NCI-H1048 (cell line): ENCODE results near the gene APP.
A peak's percentile ranks its signal among the peaks of the same experiment; 100 is the strongest.

Experiments
- DNase-seq: peaks from one replicate; lab custom pipeline; 2025; lab: John Stamatoyannopoulos, UW

The APP gene

DNA sequence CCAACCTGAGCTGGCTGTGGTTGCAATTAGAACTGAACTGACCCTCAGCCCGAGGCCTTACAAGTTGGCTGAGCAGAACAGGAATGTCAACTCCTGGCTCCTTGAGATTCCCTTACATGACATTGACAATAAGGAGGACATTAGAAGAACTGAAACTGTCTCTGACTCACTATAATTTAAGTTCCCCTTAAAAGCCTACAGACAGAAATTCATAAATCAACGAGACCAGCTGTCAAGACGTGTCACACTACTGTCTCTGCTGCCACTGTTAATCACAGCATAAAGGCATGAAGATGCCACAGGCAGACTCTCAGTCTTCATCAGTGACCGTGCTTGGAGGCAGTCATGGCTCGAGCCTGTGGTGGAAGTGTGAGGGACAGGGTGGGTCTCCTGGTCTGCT is 267.0 kb downstream of the APP start:
- DNase-seq: no peak

DNA sequence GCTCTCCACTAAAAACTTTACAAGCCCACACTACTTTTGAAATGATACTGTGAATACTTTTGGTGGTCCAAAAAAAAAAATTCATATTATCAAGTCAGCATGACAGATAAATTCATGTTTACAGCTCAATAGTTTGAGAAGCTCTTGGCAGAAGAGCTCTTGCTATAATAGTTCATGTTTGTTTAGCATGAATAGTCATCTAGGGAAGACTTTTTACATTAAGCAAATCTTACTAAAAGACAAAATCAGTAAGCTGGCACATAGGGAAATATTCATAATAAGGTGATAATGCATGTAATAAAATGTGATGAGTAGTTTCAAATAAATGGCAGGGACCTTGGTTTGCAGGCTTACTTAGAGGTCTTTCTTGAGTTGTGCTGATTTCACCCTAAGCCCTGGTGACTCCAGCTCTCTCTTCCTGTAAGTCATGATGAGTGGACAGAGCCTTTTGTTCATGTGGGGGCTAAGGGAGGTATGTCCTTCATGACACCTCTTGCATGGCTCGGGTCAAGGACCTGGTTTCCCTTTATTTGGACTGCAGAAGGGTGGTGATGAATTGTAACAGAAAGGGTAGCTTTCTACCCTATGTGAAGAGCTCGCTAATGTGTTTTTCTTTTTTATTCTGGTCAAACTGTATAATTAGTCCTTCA is 269.1 kb downstream of the APP start:
- DNase-seq: no peak

DNA sequence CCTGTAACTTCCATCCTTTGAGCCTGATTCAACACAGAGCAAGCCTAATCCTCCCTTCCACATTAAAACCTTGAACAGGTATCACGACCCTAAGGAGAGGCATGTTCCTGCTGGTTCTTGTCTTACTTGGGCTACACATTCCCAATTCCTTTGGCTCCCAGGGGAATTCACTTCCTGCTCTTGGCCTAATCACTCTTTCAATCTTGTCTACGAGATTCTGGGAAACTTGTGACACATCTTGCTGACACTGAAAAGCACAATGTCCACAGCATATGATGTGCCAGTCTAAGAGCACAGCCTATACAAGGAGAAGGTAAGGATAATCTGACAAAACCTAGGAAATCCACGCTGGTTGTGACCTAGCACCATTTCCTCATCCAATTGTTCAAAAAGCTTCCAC is 271.9 kb downstream of the APP start:
- no peak for DNase-seq

DNA sequence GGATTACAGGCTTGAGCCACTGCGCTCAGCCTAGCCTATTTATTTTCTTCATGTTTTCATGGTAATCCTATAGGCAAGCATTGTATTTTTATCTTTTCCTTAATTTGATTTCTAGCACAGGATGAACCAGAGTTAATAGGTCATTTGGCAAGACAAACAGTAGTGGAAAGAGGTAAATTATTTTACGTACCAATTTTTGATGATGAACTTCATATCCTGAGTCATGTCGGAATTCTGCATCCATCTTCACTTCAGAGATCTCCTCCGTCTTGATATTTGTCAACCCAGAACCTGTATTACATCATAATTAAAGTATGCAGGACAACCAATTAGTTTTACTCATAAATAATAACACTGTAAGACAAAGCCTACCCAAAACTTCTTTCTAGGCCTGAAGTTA is 273.2 kb downstream of the APP start:
- DNase-seq: no peak

DNA sequence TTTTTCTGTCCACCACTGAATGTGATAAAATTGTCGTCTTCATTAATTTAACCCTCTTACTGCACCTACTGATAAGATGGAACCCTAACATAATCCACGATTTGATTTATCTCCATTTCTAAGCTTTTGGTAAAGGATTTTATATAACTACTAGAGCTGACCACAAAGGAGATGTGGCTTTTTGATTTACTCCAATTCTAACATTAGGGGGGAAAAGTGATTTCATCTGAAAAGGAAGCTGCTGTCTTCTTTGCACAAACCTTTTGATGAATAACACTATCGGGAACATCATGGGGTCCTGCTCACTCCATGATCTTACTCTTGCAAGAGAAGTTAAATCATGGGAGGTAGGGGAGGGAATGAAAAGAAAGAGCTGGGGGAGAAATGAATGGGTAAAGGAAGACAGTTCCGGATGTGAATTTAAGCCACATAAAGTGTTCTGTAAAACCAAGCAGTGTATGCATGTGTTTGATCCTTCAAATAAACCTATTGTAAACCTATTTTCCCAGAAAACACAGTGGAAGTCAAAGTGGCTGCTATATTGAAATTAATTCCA is 274.0 kb downstream of the APP start:
- DNase-seq: no peak

DNA sequence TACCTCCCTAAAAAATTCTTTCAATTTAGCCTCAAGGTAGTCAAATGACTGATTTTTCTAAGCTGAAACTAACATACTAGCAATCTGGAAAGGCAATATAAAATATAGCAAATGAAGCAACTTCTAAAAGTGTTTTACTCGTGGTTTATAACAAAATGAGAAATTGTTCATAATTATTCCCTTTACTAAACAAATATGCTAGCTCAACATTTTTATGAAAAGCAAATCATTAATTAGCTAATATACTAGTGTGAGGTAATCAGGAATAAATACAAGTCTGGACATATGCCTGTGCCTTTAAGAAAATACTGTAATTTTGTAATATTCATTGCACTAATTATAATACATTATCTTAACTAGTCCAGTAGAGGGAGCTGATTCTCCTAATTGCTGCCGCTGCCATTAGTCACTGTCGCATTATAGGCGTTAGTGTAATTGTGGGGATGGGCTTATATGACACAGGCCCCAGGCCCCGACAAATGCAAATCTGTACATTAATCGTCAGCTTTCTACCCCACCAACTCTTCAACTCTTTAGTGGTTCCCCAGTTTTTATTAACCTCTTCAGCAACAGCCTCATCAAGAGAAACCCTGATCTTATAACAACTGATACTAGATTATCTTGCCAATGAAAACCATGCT is 274.9 kb downstream of the APP start:
- no peak for DNase-seq

DNA sequence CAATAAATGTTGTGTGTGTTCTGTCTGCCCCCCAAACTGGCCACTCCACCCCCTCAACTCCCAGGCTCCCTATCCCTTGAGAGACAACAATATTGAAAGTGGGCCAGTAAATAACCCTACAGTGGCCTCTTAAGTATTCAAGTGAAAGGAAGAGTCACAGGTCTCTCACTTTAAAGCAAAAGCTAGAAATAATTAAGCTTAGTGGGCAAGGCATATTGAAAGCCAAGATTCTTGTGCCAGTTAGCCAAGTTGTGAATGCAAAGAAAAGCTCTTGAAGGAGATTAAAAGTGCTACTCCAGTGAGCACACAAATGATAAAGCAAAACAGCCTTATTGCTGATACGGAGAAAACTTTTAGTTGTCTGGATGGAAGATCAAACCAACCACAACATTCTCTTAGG is 277.4 kb downstream of the APP start:
- no peak for DNase-seq

DNA sequence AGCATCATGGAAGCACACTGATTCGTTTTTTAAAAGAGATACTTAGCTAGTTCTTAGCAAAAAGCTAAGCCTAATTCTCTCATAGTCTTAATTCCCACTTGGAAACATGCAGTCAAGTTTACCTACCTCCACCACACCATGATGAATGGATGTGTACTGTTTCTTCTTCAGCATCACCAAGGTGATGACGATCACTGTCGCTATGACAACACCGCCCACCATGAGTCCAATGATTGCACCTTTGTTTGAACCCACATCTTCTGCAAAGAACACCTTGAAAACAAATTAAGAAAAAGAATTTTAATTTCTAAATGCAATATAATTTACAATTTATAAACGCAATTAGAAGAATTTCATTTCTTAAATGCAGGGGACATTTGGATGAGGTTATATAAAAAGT is 279.0 kb downstream of the APP start:
- no peak for DNase-seq

DNA sequence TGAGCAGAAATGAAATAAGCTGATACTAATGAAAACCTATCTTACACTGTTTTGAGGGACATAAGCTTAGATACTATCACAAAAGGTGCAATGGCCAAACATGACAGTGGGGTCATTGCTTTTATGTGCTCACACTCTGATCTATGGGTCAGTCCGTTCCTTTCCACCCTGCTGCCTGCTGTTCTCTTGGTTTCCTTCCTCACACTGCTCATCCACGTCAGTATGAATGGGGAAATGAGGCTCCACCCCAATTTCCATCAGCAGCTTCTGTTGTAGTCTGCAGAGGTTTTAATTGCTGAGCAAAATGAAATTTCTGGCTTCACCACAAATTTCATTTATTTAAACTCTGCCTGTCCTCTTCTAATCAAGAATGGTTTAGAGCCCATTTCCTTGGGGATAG is 280.6 kb downstream of the APP start:
- DNase-seq: no peak

DNA sequence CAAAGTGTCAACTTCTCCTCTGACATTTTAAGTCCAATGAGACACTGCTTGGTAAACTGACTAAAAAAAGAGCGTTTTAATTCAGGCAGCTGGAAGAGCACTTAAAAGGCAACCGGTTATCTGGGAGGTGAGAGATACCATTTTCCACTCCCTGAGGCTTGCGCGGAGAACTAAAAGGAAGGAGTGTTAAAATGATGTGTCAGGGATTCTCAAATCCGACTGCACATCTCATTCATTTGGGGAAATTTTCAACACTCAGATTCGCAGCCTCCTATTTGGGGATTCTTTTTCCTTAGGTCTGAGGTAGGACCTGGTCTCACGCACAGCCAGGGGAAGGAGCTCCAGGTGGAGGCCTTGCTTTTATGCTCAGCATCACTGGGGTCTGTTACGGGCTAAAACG is 281.9 kb downstream of the APP start:
- DNase-seq: no peak

DNA sequence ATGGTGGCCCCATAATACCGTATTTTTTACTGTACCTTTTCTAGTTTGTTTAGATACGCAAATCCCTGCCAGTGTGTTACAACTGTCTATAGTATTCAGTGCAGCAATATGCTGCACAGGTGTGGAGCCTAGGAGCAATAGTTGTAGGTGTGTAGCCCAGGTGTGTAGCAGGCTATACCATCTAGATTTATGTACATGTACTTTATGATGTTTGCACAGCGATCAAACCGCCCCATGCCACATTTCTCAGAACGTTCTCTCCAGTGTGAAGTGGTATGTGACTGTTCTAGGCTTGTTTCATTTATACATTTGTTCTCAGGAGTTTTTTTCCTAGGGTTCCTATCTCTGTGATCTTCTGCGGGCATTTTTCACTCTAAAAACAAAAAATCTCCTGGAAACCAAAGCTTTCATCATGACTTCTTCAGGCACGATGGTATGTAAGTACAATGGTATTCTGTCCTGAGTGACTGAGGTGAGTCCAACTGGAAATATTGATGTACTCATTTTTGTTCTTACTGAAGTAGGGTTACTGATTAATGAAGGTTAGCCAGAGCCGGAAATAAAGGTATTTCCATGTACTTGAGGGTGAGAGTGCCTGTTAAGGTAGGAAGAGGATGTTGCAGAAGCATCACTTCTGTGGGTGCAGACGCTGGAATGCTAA is 282.8 kb downstream of the APP start:
- DNase-seq: no peak

DNA sequence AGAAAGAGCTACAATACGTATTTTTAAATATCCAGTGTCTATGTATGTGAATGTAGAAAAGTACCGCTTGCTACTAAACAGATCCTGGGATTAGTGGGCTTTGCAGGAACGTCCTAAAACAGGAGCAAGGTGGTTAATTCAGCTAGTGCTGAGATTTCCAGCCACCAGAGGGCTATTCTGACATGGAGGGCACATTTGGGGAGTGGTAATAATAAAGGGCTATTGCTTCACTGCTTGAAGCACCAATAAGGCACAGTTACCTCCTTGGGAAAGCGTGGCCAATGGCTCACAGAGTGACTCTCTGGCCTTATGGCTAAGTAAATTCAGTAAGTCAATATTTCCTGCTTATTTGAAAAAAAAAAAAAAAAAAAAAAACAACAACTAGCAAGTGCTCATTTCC is 283.4 kb downstream of the APP start:
- DNase-seq: no peak

DNA sequence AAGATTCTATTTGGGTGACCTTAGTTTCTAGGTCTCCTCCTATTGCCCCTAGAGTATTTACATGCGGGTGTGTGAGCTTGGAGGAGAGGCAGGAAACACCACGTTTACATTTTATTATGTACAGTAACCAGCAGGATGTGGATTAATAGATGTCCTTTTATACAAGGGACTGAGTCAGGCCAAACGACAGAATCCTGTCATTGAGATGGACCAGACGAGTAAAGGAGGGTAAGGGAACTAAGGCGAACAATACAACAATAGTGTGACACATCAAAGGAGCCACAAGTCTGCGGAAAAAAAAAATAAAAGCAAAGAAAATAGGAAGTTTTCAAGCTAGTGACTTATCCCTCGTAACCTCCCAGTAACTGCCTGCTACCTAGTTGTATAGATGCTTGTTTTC is 284.7 kb downstream of the APP start:
- no peak for DNase-seq

DNA sequence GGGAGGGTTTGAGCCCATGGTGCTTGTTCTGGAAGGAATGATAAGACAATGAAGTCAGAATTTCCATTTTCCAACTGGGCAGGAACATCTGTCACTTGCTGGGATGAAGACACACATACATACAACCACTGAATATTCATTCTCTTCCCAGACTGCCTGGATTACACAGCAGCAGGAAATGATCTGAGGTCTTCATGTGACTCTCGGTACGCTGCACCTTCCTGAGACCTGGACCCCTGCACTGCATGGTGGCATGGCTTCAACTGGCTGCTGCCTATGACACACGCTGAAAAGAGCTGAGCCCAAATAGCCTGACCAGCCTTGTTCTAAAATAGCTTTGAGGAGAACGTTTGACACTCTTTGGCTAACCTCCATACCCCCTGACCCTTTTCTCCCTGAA is 285.2 kb downstream of the APP start:
- no peak for DNase-seq

DNA sequence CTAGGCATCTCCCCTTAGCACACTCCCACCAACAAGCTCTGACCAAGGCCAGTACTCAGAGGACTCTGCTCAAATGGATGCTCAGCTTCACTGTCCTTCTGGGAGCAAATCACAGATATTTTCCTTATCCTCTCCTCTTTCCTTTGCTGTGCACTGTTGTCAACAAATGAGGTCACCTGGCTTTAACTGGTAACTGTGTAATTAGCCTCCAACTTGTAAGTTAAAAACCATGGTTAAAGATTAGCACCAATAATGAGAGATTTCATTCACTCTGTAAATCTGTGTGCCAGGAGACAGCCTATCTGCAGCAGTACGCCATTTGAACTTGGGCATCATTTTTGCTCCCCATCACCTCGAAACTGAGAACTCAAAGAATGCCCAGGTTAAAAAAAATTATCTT is 286.3 kb downstream of the APP start:
- DNase-seq: no peak

DNA sequence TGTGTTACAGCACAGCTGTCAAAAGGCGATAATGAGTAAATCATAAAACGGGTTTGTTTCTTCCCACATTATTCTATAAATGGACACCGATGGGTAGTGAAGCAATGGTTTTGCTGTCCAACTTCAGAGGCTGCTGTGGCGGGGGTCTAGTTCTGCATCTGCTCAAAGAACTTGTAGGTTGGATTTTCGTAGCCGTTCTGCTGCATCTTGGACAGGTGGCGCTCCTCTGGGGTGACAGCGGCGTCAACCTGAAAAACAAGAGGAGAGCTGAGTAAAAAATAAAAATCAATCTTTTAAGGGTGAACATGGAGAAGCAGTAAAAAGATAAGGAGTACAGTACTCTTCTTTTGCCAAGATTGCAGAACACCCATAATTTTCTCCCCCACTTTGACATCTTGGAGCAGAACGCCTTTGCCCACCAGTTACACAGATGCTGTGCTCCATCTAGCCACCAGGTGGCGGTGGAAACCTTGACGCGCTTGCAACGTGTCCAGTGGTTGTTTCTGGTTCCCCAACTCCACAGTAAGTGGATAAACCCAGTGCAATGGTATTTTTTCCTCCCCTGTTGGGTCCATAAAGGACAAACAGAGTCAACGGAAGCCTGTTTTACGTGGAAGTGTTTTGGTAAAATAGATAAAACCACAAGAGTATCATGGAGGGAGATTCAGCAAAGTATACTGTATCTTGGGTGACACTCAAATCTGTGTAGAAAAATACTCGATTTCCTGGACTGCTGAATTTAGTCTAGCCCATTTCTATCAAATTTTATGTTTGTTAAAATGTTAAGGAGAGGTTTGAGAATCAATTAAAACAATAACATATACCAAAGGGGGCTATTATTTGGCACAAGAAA is 288.8 kb downstream of the APP start:
- DNase-seq: peak; percentile 24

DNA sequence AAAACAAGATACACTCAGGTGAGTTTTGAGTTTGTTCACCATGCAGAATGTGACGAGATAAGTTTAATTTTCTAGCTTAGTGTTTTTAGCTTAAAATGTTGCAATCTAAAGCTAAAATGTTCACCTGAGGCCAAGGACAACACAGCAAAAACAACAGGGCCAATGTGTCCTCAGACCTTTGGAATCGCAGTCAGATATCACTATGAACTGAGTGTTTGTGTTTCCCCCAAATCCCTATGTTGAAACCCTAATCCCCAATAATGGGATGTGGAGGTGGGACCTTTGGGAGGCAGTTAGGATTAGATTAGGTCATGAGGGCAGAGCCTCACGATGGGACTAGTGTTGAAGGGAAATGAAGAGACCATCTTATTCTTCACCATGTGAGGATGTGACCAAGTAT is 291.4 kb downstream of the APP start:
- DNase-seq: no peak

DNA sequence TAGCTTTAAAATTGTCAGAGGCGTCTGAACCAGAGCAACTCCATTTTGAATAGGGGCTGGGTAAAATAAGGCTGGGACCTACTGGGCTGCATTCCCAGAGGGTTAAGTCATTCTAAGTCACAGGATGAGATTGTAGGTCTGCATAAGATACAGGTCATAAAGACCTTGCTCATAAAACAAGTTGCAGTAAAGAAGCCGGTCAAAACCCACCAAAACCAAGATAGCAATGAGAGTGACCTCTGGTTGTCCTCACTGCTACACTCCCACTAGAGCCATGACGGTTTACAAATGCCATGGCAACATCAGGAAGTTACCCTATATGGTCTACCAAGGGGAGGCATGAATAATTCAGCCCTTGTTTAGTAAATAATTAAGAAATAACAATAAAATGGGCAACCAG is 292.2 kb downstream of the APP start:
- no peak for DNase-seq

DNA sequence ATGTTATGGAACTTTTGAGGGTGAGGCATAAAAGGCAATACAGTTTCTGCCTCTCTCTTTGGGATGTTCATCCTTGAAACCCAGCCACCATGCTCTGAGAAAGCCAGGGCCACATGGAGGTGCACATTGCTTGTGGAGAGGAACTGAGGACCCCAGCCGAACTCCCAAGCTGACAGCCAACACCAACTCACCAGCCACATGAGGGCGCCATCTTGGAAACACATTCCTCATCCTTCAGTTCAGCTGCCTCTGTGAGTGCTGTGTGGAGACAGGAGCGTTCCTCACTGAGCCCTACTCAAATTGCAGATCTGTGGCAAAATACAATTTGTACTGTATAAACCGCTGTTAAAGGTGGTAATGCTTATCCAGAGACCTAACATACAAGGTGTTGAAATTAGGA is 298.3 kb downstream of the APP start:
- no peak for DNase-seq

DNA sequence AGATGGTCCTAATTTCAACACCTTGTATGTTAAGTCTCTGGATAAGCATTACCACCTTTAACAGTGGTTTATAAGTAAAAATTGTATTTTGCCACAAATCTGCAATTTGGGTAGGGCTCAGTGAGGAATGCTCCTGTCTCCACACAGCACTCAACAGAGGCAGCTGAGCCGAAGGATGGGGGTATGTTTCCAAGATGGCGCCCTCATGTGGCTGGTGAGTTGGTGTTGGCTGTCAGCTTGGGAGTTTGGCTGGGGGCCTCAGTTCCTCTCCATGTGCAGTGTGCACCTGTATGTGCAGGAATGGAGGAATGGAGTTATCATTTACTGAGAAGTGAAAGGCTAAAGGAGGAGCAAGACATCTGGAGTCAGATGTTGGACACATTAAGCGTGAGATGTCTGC is 299.0 kb downstream of the APP start:
- DNase-seq: no peak

DNA sequence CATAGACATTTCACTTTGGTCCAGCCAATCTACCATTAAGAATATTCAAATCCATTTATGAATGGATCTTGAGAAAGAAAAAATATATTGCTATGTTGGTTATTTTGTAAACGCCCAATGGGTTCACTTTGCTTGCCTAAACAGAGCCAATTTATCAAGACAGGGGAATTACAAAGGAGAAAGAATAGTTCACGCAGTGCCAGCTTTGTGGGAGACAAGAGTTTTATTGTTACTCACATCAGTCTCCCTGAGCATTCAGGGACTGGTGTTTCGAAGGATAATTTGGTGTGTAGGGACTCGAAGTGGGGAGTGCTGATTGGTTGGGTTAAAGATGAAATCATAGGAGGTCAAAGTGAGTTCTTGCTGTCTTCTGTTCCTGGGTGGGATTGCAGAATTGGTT is 300.5 kb downstream of the APP start:
- no peak for DNase-seq

DNA sequence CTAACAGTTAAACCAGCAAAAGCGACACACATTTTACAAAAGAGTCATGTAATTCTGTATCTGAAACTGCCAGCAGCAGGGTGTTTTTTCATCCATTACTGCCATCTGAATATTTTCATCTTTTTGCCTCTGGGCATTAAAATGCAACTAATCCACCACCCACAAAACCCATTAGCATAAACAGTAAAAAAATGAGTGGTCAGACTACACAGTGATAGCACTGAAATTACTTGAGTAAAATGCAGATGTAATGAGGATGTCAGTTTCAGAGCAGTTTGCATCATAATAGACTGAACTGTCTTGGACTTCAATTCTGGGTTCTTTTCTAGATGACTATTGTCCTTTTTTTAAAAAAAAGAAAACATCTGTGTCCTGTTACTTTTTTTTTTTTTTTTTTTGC is 303.5 kb downstream of the APP start:
- DNase-seq: no peak

DNA sequence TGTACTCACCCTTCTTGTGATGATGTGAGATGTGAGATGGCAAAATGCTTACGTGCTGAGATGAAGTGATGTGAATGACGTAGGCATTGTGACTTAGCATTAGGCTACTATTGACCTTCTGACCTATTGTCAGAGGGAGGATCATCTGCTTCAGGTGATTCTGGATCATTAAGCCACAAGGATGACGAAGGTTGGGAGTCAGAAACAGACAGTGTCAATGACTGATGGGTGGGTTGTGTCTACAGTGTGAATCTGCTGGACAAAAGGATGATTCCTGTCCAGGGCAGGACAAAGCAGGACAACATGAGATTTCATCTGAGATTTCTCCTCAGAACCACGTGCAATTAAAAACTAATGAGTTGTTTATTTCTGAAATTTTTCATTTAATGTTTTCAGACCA is 306.8 kb downstream of the APP start:
- DNase-seq: no peak
